Measurements from ENCODE around the gene PCDHGA7.
"Not testable (repeated sequence)": the region's sequence is repeated elsewhere in the genome, so short reads cannot be mapped to it uniquely, and the experiment has no call there.

The PCDHGA7 gene

GRCh38 chr5:141430332-141431113 lies 48.0 kb downstream of the PCDHGA7 start, which contains the start of gene PCDHGA12:
TSS of gene PCDHGA12 (plus strand) at chr5:141430507. CDS start at chr5:141430760, 253 bp downstream.
- no peak for DNase-seq (ENCODE audit: low read depth)

GRCh38 chr5:141431286-141431685 lies 48.7 kb downstream of the PCDHGA7 start:
- DNase-seq (ENCODE audit: low read depth), result no peak

- DNase-seq (ENCODE audit: low read depth), result not testable (repeated sequence)
Observed at GRCh38 chr5:141432308-141432707, 49.8 kb downstream of the PCDHGA7 start.

- DNase-seq (ENCODE audit: low read depth), result not testable (repeated sequence)
Observed at GRCh38 chr5:141432726-141433125, 50.2 kb downstream of the PCDHGA7 start.

- DNase-seq (ENCODE audit: low read depth), result no peak
Observed at GRCh38 chr5:141434006-141434405, 51.5 kb downstream of the PCDHGA7 start.
